Mucosa of descending colon (tissue), 3 donors: ENCODE data around the gene MIPOL1. TPM values are rescaled to one million over a fixed set of nuclear protein-coding genes. Genes with fewer than 3 reads are reported as not detected.

Source experiments
- ATAC-seq: fragments of 200-7000 bp; cut with Tn5 transposase; one replicate; pipeline ENCODE4 v1.9.1; 2020; ENCODE audit warnings: mild to moderate bottlenecking, moderate library complexity
- DNase-seq, 3 donors: peaks; one replicate each; pipeline ENCODE4 v3.0.0-alpha.2; 2020
- H3K36me3 ChIP-seq: fragments of 200-600 bp; one replicate; pipeline ENCODE4 v1.8.0; 2021; ENCODE audit warnings: low read depth, mild to moderate bottlenecking
- H3K4me1 ChIP-seq: fragments of 200-600 bp; one replicate; pipeline ENCODE4 v1.8.0; 2021; ENCODE audit warnings: low read depth, mild to moderate bottlenecking
- H3K4me3 ChIP-seq: fragments of 200-600 bp; one replicate; pipeline ENCODE4 v1.8.0; 2021; ENCODE audit warnings: mild to moderate bottlenecking
- H3K9me3 ChIP-seq: fragments of 200-600 bp; one replicate; pipeline ENCODE4 v1.8.0; 2021; ENCODE audit warnings: mild to moderate bottlenecking
- CTCF ChIP-seq: fragments of 200-600 bp; IDR thresholded peaks from one replicate; pipeline ENCODE4 v1.8.0; 2022; ENCODE audit warnings: antibody characterized with exemption, mild to moderate bottlenecking
- intact Hi-C, 2 donors: fragments of 100-400 bp; cut with DNase I in 1 of 2; cut with micrococcal nuclease in 1 of 2; formaldehyde crosslinking; loops; one replicate each; pipeline versions ENCODE4 v1.11.0 to v1.11.1; 2022; cut with DNase I, micrococcal nuclease
- total RNA-seq, 3 donors: library from RNA; stranded (reverse); fragmentation: NEBNext Ultra II Directional in 2 of 3; extraction: Animal tissue kit (Norgen Biotek cat#: 25700) in 2 of 3; gene quantifications; one replicate each; pipeline versions ENCODE4 v1.2.1 to v1.2.4, GENCODE V29; 2021 to 2023
- donor health status: DM: no; HTN: no; CAD: no; lungs with moderate emphysema.
- donor health status: DM: no; HTN: no; CAD: no.
- donor health status: DM: no; HTN: yes; CAD: no.

MIPOL1 gene
- total RNA-seq, 3 donors from 2014 or later: 5.5 to 12.0 (median 11.7) TPM

GRCh38 chr14:37196604-37197420 is 925 bp upstream of the MIPOL1 start:
- intact Hi-C loops: no loop called here
- TF ChIP-seq CTCF: no peak
- no peaks in the 10 kb centered on the region for H3K36me3 ChIP-seq
- H3K4me3 ChIP-seq: no peak overlapping the region
- DNase-seq: no peak
- H3K4me1 ChIP-seq: no peaks in the 10 kb centered on the region
- no peaks in the 10 kb centered on the region for H3K9me3 ChIP-seq
- ATAC-seq: no peak

GRCh38 chr14:37198273-37198598 is 499 bp downstream of the MIPOL1 start:
- DNase-seq (no peak), ATAC-seq (no peak)
- intact Hi-C loops: no loop called here

GRCh38 chr14:37198907-37199306 is 1.2 kb downstream of the MIPOL1 start:
- intact Hi-C loops: no loop called here
- H3K4me3 ChIP-seq: no peak overlapping the region
- no peak for TF ChIP-seq CTCF
- DNase-seq (no peak), ATAC-seq (no peak)
- no peaks in the 10 kb centered on the region for H3K4me1 ChIP-seq
- H3K36me3 ChIP-seq: no peaks in the 10 kb centered on the region
- H3K9me3 ChIP-seq: no peaks in the 10 kb centered on the region

More at GRCh38 chr14:37198273-37198598, 499 bp downstream of the MIPOL1 start:
- H3K4me1 ChIP-seq: no peaks in the 10 kb centered on the region
- H3K4me3 ChIP-seq: peak overlapping the region; percentile 27
- H3K36me3 ChIP-seq: no peaks in the 10 kb centered on the region
- H3K9me3 ChIP-seq: no peaks in the 10 kb centered on the region
- no peak for TF ChIP-seq CTCF

GRCh38 chr14:37201724-37202123 is 4.0 kb downstream of the MIPOL1 start:
- no peak for ATAC-seq
- intact Hi-C loops: no loop called here
- H3K4me1 ChIP-seq: no peaks in the 10 kb centered on the region
- no peak overlapping the region for H3K4me3 ChIP-seq
- peaks cover 11% of the 10 kb centered on the region for H3K9me3 ChIP-seq
- no peak for TF ChIP-seq CTCF
- H3K36me3 ChIP-seq: no peaks in the 10 kb centered on the region
- DNase-seq: no peak

- ATAC-seq (no peak), DNase-seq (no peak)
- no peak for TF ChIP-seq CTCF
- Histone ChIP-seq H3K9me3 (peaks cover 15% of the 10 kb centered on the region), H3K4me1 (no peaks in the 10 kb centered on the region), H3K4me3 (no peak overlapping the region), H3K36me3 (no peaks in the 10 kb centered on the region)
- intact Hi-C loops: no loop called here
Measured at GRCh38 chr14:37202265-37202664, 4.5 kb downstream of the MIPOL1 start.
